IMR-90 (cell line): ENCODE measurements around the gene ADPRM. TPM values are rescaled to one million over a fixed set of nuclear protein-coding genes. Genes with fewer than 3 reads are reported as not detected.

ENCODE experiments used
- ATAC-seq: fragments of 200-7000 bp; cut with Tn5 transposase; 2 replicates; pipeline ENCODE4 v1.9.1; 2020; ENCODE audit warnings: low read depth, mild to moderate bottlenecking, moderate library complexity
- BruUV-seq: library from RNA; stranded (reverse); fragments of 400-500 nt; replicated peaks from 2 replicates; lab custom pipeline; 2021; lab: Mats Ljungman, UMichigan
- CTCF ChIA-PET: fragments of 300-600 bp; formaldehyde crosslinking; extraction: SDS; loops from one replicate; lab custom pipeline; 2021; ENCODE audit warnings: antibody characterized with exemption; lab: Yijun Ruan, JAX
- POLR2A ChIA-PET: fragments of 300-600 bp; sonication (Branson Sonifier 250); formaldehyde crosslinking; loops from one replicate; lab custom pipeline; 2022; ENCODE audit warnings: antibody characterized with exemption; ENCODE audit not compliant: unreplicated experiment; lab: Charles Lee
- DNase-seq: peaks from one replicate; pipeline ENCODE4 v3.0.0; 2013
- H2AFZ ChIP-seq: replicated peaks from 2 replicates; pipeline ENCODE3; 2013; ENCODE audit warnings: low read length, mild to moderate bottlenecking; ENCODE audit not compliant: poor library complexity
- H2AK5ac ChIP-seq: 2 replicates; pipeline ENCODE4 v1.6.1; 2013; ENCODE audit warnings: low read depth, low read length, inconsistent platforms
- H2AK9ac ChIP-seq: replicated peaks from 2 replicates; pipeline ENCODE3; 2013; ENCODE audit warnings: mild to moderate bottlenecking, low read depth, low read length, moderate library complexity; ENCODE audit not compliant: poor library complexity
- H2BK120ac ChIP-seq: 2 replicates; pipeline ENCODE4 v1.6.1; 2013; ENCODE audit warnings: low read depth, low read length, inconsistent platforms
- H2BK15ac ChIP-seq: 3 replicates; pipeline ENCODE4 v1.6.1; 2013; ENCODE audit warnings: low read depth, low read length, inconsistent platforms
- H2BK20ac ChIP-seq: 2 replicates; pipeline ENCODE4 v1.6.1; 2013; ENCODE audit warnings: low read depth, mild to moderate bottlenecking, inconsistent platforms, low read length, moderate library complexity
- H2BK5ac ChIP-seq: 2 replicates; pipeline ENCODE4 v1.6.1; 2013; ENCODE audit warnings: mild to moderate bottlenecking, low read depth, low read length, inconsistent platforms; ENCODE audit not compliant: poor library complexity, severe bottlenecking
- H3K14ac ChIP-seq: replicated peaks from 2 replicates; pipeline ENCODE4 v1.6.1; 2013; ENCODE audit warnings: low read depth, low read length, inconsistent platforms
- H3K18ac ChIP-seq: 2 replicates; pipeline ENCODE4 v1.6.1; 2013; ENCODE audit warnings: low read depth, low read length, control low read depth
- H3K23ac ChIP-seq: 2 replicates; pipeline ENCODE4 v1.6.1; 2013; ENCODE audit warnings: low read depth, low read length, inconsistent platforms
- H3K27ac ChIP-seq: 2 replicates; pipeline ENCODE4 v1.5.1; 2013; ENCODE audit warnings: mild to moderate bottlenecking, control low read depth, low read length; ENCODE audit not compliant: insufficient read depth
- H3K27me3 ChIP-seq: 2 replicates; pipeline ENCODE4 v1.6.1; 2013; ENCODE audit warnings: low read length; ENCODE audit not compliant: control insufficient read depth, insufficient read depth
- H3K36me3 ChIP-seq: 2 replicates; pipeline ENCODE4 v1.6.1; 2013; ENCODE audit warnings: low read length, mixed read lengths; ENCODE audit not compliant: control insufficient read depth, insufficient read depth
- H3K4ac ChIP-seq: 2 replicates; pipeline ENCODE4 v1.6.1; 2013; ENCODE audit warnings: low read depth, low read length, inconsistent platforms
- H3K4me1 ChIP-seq: 2 replicates; pipeline ENCODE4 v1.6.1; 2013; ENCODE audit warnings: low read length, mixed read lengths; ENCODE audit not compliant: control insufficient read depth, insufficient read depth
- H3K4me2 ChIP-seq: 2 replicates; pipeline ENCODE4 v1.6.1; 2013; ENCODE audit warnings: low read depth, mild to moderate bottlenecking, control low read depth, low read length, moderate library complexity
- H3K4me3 ChIP-seq: 2 replicates; pipeline ENCODE4 v1.5.1; 2013; ENCODE audit warnings: low read depth, mild to moderate bottlenecking, control low read depth, low read length, moderate library complexity; ENCODE audit not compliant: insufficient read depth
- H3K56ac ChIP-seq: 2 replicates; pipeline ENCODE4 v1.6.1; 2013; ENCODE audit warnings: low read length, inconsistent platforms; ENCODE audit not compliant: insufficient read depth; ENCODE audit errors: extremely low read depth
- H3K79me1 ChIP-seq, 2 experiments: 2 replicates each; pipeline ENCODE4 v1.6.1; 2013; ENCODE audit warnings: low read length in 2 of 2, inconsistent platforms in 1 of 2, low read depth in 1 of 2
- H3K9ac ChIP-seq: 2 replicates; pipeline ENCODE4 v1.6.1; 2013; ENCODE audit warnings: low read depth, low read length, control low read depth
- H3K9me1 ChIP-seq: 2 replicates; pipeline ENCODE4 v1.6.1; 2013; ENCODE audit warnings: low read length, inconsistent platforms; ENCODE audit not compliant: insufficient read depth
- H3K9me3 ChIP-seq: 2 replicates; pipeline ENCODE4 v1.6.1; 2013; ENCODE audit warnings: low read length; ENCODE audit not compliant: control insufficient read depth, insufficient read depth
- H4K20me1 ChIP-seq: 2 replicates; pipeline ENCODE4 v1.6.1; 2013; ENCODE audit warnings: low read length, inconsistent platforms; ENCODE audit not compliant: insufficient read depth
- H4K5ac ChIP-seq: 2 replicates; pipeline ENCODE4 v1.6.1; 2013; ENCODE audit warnings: mild to moderate bottlenecking, low read depth, low read length, control low read depth
- H4K8ac ChIP-seq, 2 experiments: 2 replicates each; pipeline ENCODE4 v1.6.1; 2013; ENCODE audit warnings: low read depth in 2 of 2, low read length in 2 of 2, control low read depth in 1 of 2, inconsistent platforms in 1 of 2
- H4K91ac ChIP-seq: 2 replicates; pipeline ENCODE4 v1.6.1; 2013; ENCODE audit warnings: low read depth, low read length, inconsistent platforms; ENCODE audit not compliant: insufficient read depth
- BHLHE40 ChIP-seq: fragments of 150-350 bp; IDR thresholded peaks from 2 replicates; pipeline ENCODE4 v1.6.1; 2016; ENCODE audit warnings: mild to moderate bottlenecking, low read depth, low read length
- CEBPB ChIP-seq: IDR thresholded peaks from 2 replicates; pipeline ENCODE4 v1.6.1; 2012; ENCODE audit warnings: low read depth, low read length, improper control_type of control experiment
- MAFK ChIP-seq: IDR thresholded peaks from 2 replicates; pipeline ENCODE4 v1.6.1; 2012; ENCODE audit warnings: low read depth, low read length, improper control_type of control experiment
- MXI1 ChIP-seq: IDR thresholded peaks from 2 replicates; pipeline ENCODE4 v1.6.1; 2012; ENCODE audit warnings: low read depth, mild to moderate bottlenecking, low read length, moderate library complexity, borderline replicate concordance
- RAD21 ChIP-seq: IDR thresholded peaks from 2 replicates; pipeline ENCODE4 v1.6.1; 2012; ENCODE audit warnings: low read length, improper control_type of control experiment
- RCOR1 ChIP-seq: IDR thresholded peaks from 2 replicates; pipeline ENCODE4 v1.6.1; 2012; ENCODE audit warnings: mild to moderate bottlenecking, low read length, improper control_type of control experiment; ENCODE audit not compliant: insufficient replicate concordance
- RFX5 ChIP-seq: IDR thresholded peaks from 2 replicates; pipeline ENCODE4 v1.8.0; 2012; ENCODE audit warnings: low read depth, mild to moderate bottlenecking, low read length, moderate library complexity
- WGBS, 2 experiments: methylation state at CpG; one replicate each; pipeline versions ENCODE4 v1.1.5 to v1.1.7; 2013; ENCODE audit warnings: missing lambda C conversion rate in 2 of 2; ENCODE audit not compliant: insufficient read length in 1 of 2; ENCODE audit errors: extremely low coverage in 2 of 2; 5-methylcytosine and 5-hydroxymethylcytosine counted together
- dilution Hi-C: fragments of 300-500 bp; cut with HindIII; formaldehyde crosslinking; loops from one replicate; pipeline ENCODE4 v1.14.3; 2018; ENCODE audit warnings: low sequenced_read_pairs; ENCODE audit not compliant: unreplicated experiment
- in situ Hi-C: fragments of 300-500 bp; cut with MboI; formaldehyde crosslinking; loops from 3 replicates; pipeline ENCODE4 v1.14.3; 2019; ENCODE audit warnings: low sequenced_read_pairs, inconsistent platforms, mixed read lengths
- intact Hi-C: fragments of 100-400 bp; cut with micrococcal nuclease; formaldehyde crosslinking; loops from 2 replicates; pipeline ENCODE4 v1.10.0; 2022
- polyA plus RNA-seq, 3 experiments: library from polyadenylated mRNA; depleted of rRNA; stranded (reverse); fragments of >200 nt; gene quantifications; 2 replicates each; pipeline ENCODE4 v1.2.3, GENCODE V29; 2012; ENCODE audit warnings: low replicate concordance in 1 of 3
- total RNA-seq: library from RNA; depleted of rRNA; stranded (reverse); fragments of >200 nt; gene quantifications from 2 replicates; pipeline ENCODE4 v1.2.3, GENCODE V29; 2012
- TF ChIP-seq, protein P1 (sequence below): fragments of 150-350 bp; IDR thresholded peaks from 2 replicates; pipeline ENCODE4 v1.6.1; 2017; ENCODE audit warnings: mild to moderate bottlenecking, antibody characterized with exemption, low read length, low read depth
- TF ChIP-seq, protein P2 (sequence below): conservative IDR thresholded peaks from 2 replicates; pipeline ENCODE4 v1.5.1; 2012; ENCODE audit warnings: mild to moderate bottlenecking, low read depth, low read length, improper control_type of control experiment

Gene ADPRM
- total and polyA plus RNA-seq, 2 of the 4 experiments (the other 2 are of a cell fraction), result 7.4 to 12.2 TPM

DNA sequence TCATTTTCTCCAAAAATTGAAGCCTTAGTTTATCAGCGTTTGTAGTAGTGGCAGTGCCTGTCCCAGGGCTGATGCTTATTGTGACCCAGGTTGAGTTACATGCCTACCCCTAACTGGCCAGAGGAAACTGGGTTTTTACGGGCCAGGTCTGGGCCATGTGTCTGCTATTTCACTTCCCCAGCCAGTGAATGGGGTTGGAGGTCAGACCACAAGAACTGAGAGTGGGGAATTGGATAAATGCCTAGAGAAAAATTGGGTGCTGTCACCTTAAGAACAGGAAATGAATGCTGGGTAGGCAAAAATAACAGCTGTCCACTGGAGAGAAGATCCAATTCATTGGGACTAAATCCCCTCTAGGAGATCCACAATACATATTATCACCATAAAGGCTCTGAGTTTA, 5.2 kb downstream of the ADPRM start:
- ChIA-PET CTCF (no interaction called here), POLR2A (no interaction called here)
- Histone ChIP-seq H3K9me3 (no peaks in the 10 kb centered on the region), H3K27me3 (no peaks in the 10 kb centered on the region), H2AK5ac (no peak overlapping the region), H3K27ac (no peak overlapping the region), H3K9me1 (0 out of 2 replicates have a peak, but pooled peaks cover under 1% of the 10 kb centered on the region), H3K14ac (no peak overlapping the region), H2AFZ (no peak overlapping the region), H3K4me3 (no peak overlapping the region), H3K79me1 (peaks cover 22 to 35% of the 10 kb centered on the region in 2 experiments), H4K5ac (no peak overlapping the region), H3K4ac (no peak overlapping the region), H2BK20ac (no peak overlapping the region), H3K36me3 (peaks cover 10% of the 10 kb centered on the region), H2BK120ac (no peak overlapping the region), H4K8ac (no peak overlapping the region), H3K23ac (0 out of 2 replicates have a peak overlapping the region, but pooled peaks have one; percentile 31), H2AK9ac (no peak overlapping the region), H2BK15ac (no peak overlapping the region), H3K4me1 (peaks cover 2% of the 10 kb centered on the region), H2BK5ac (no peak overlapping the region), H4K91ac (no peak overlapping the region), H3K18ac (no peak overlapping the region), H3K56ac (no peak overlapping the region), H4K20me1 (no peaks in the 10 kb centered on the region), H3K9ac (no peak overlapping the region), H3K4me2 (no peak overlapping the region)
- ATAC-seq, result no peak
- WGBS, 2 experiments, result no CpG with 5 or more reads among the region's 2 CpGs
- DNase-seq, result peak; percentile 52
- intact Hi-C loops (no loop called here), dilution Hi-C loops (no loop called here), in situ Hi-C loops (no loop called here)
- TF ChIP-seq BHLHE40 (no peak), RFX5 (no peak), MXI1 (no peak), RAD21 (no peak), RCOR1 (no peak), CEBPB (no peak), MAFK (no peak)
- TF ChIP-seq, protein P1, sequence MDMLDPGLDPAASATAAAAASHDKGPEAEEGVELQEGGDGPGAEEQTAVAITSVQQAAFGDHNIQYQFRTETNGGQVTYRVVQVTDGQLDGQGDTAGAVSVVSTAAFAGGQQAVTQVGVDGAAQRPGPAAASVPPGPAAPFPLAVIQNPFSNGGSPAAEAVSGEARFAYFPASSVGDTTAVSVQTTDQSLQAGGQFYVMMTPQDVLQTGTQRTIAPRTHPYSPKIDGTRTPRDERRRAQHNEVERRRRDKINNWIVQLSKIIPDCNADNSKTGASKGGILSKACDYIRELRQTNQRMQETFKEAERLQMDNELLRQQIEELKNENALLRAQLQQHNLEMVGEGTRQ, result no peak
- TF ChIP-seq, protein P2, sequence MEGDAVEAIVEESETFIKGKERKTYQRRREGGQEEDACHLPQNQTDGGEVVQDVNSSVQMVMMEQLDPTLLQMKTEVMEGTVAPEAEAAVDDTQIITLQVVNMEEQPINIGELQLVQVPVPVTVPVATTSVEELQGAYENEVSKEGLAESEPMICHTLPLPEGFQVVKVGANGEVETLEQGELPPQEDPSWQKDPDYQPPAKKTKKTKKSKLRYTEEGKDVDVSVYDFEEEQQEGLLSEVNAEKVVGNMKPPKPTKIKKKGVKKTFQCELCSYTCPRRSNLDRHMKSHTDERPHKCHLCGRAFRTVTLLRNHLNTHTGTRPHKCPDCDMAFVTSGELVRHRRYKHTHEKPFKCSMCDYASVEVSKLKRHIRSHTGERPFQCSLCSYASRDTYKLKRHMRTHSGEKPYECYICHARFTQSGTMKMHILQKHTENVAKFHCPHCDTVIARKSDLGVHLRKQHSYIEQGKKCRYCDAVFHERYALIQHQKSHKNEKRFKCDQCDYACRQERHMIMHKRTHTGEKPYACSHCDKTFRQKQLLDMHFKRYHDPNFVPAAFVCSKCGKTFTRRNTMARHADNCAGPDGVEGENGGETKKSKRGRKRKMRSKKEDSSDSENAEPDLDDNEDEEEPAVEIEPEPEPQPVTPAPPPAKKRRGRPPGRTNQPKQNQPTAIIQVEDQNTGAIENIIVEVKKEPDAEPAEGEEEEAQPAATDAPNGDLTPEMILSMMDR, result no peak
- no TSS peak for BruUV-seq
